Endothelial cell of umbilical vein (primary cell): ENCODE results near the gene MIER1. TPM values are rescaled to one million over a fixed set of nuclear protein-coding genes. Genes with fewer than 3 reads are reported as not detected.

Experiments used
- BruUV-seq: library from RNA; stranded (reverse); fragments of 400-500 nt; replicated peaks from 2 replicates; lab custom pipeline; 2021; lab: Mats Ljungman, UMichigan
- CTCF ChIA-PET: fragments of 300-600, 350-600 bp; sonication (Branson Sonifier 250); formaldehyde crosslinking; loops from one replicate; lab custom pipeline; 2021; ENCODE audit warnings: antibody characterized with exemption, inconsistent platforms; lab: Charles Lee
- POLR2A ChIA-PET: fragments of 300-600, 350-600 bp; sonication (Branson Sonifier 250); formaldehyde crosslinking; loops from one replicate; lab custom pipeline; 2021; ENCODE audit warnings: antibody characterized with exemption, inconsistent platforms; lab: Charles Lee
- DNase-seq: peaks from one replicate; pipeline ENCODE4 v3.0.0-alpha.2; 2011; ENCODE audit warnings: low read depth, low spot score
- FAIRE-seq: peaks from 2 replicates; lab custom pipeline; 2011; peaks lifted over from hg19 to GRCh38; lab: Jason Lieb, UNC
- H2AFZ ChIP-seq: 2 replicates; pipeline ENCODE4 v1.6.0; 2012; ENCODE audit warnings: low read depth, low read length, control low read depth, inconsistent platforms
- H3K27ac ChIP-seq: 2 replicates; pipeline ENCODE4 v1.5.1; 2011; ENCODE audit warnings: low read depth, mild to moderate bottlenecking, control low read depth, low read length, moderate library complexity; ENCODE audit not compliant: insufficient read depth
- H3K27me3 ChIP-seq, 2 experiments: 2 replicates each; pipeline versions ENCODE4 v1.6.0 to v1.6.1; 2011; ENCODE audit warnings: low read length in 2 of 2, mixed read lengths in 1 of 2; ENCODE audit not compliant: control insufficient read depth in 2 of 2, insufficient read depth in 2 of 2
- H3K36me3 ChIP-seq, 2 experiments: 2 replicates in 1 of 2; 3 replicates in 1 of 2; pipeline ENCODE4 v1.5.1; 2011; ENCODE audit warnings: low read length in 2 of 2, mild to moderate bottlenecking in 1 of 2, moderate library complexity in 1 of 2; ENCODE audit not compliant: control insufficient read depth in 2 of 2, insufficient read depth in 2 of 2; ENCODE audit errors: extremely low read depth in 1 of 2
- H3K4me1 ChIP-seq: 3 replicates; pipeline ENCODE4 v1.5.1; 2011; ENCODE audit warnings: mild to moderate bottlenecking, low read length; ENCODE audit not compliant: control insufficient read depth, insufficient read depth; ENCODE audit errors: extremely low read depth
- H3K4me2 ChIP-seq: 2 replicates; pipeline ENCODE4 v1.6.1; 2011; ENCODE audit warnings: low read length, control low read depth, mixed read lengths; ENCODE audit not compliant: insufficient read depth
- H3K4me3 ChIP-seq, 3 experiments: fragments of 200-600 bp in 1 of 3; sonication (generic), shearing (Covaris generic) in 1 of 3; replicated peaks in 1 of 3; 2 replicates each; pipeline ENCODE4 v1.5.1; 2011 to 2016; ENCODE audit warnings: control low read depth in 3 of 3, low read length in 3 of 3, mild to moderate bottlenecking in 2 of 3, inconsistent platforms in 1 of 3, low read depth in 1 of 3, moderate library complexity in 1 of 3; ENCODE audit not compliant: insufficient read depth in 1 of 3
- H3K79me2 ChIP-seq: 2 replicates; pipeline ENCODE4 v1.6.0; 2012; ENCODE audit warnings: low read length, inconsistent platforms; ENCODE audit not compliant: control insufficient read depth, insufficient read depth
- H3K9ac ChIP-seq: replicated peaks from 2 replicates; pipeline ENCODE3; 2011; ENCODE audit warnings: low read length, control low read depth; ENCODE audit not compliant: insufficient read depth; ENCODE audit errors: extremely low read depth
- H3K9me1 ChIP-seq: replicated peaks from 3 replicates; pipeline ENCODE4 v1.6.0; 2011; ENCODE audit warnings: mild to moderate bottlenecking, low read length; ENCODE audit not compliant: control insufficient read depth, insufficient read depth; ENCODE audit errors: extremely low read depth
- H3K9me3 ChIP-seq: replicated peaks from 2 replicates; pipeline ENCODE4 v1.5.1; 2012; ENCODE audit warnings: low read length, inconsistent platforms; ENCODE audit not compliant: control insufficient read depth, insufficient read depth
- H4K20me1 ChIP-seq: replicated peaks from 2 replicates; pipeline ENCODE3; 2011; ENCODE audit warnings: mild to moderate bottlenecking, low read length; ENCODE audit not compliant: control insufficient read depth, insufficient read depth; ENCODE audit errors: extremely low read depth
- CTCF ChIP-seq, 2 donors: IDR thresholded peaks; 1 replicate in 1 of 2; 2 replicates in 1 of 2; pipeline ENCODE4 v1.5.1; 2011; ENCODE audit warnings: low read length in 2 of 2, mild to moderate bottlenecking in 2 of 2, moderate library complexity in 2 of 2, control low read depth in 1 of 2, inconsistent platforms in 1 of 2, low read depth in 1 of 2; ENCODE audit not compliant: insufficient read depth in 1 of 2; ENCODE audit errors: extremely low read depth in 1 of 2
- EZH2 ChIP-seq: IDR thresholded peaks from 2 replicates; pipeline ENCODE4 v1.6.1; 2012; ENCODE audit warnings: borderline replicate concordance, low read depth, mild to moderate bottlenecking, moderate library complexity, low read length, inconsistent platforms; ENCODE audit not compliant: severe bottlenecking
- FOS ChIP-seq: IDR thresholded peaks from 2 replicates; pipeline ENCODE4 v1.6.1; 2011; ENCODE audit warnings: mild to moderate bottlenecking, low read length, moderate library complexity, borderline replicate concordance; ENCODE audit not compliant: insufficient read depth
- GATA2 ChIP-seq: IDR thresholded peaks from 2 replicates; pipeline ENCODE4 v1.7.0; 2011; ENCODE audit warnings: low read depth, mild to moderate bottlenecking, moderate library complexity, mixed read lengths, low read length; ENCODE audit not compliant: insufficient read length, insufficient read depth
- JUN ChIP-seq: IDR thresholded peaks from 2 replicates; pipeline ENCODE4 v1.6.1; 2011; ENCODE audit warnings: borderline replicate concordance, low read depth; ENCODE audit not compliant: insufficient read length, insufficient read depth
- MAX ChIP-seq: IDR thresholded peaks from 2 replicates; pipeline ENCODE4 v1.6.1; 2011; ENCODE audit not compliant: insufficient read depth, insufficient read length
- MYC ChIP-seq: IDR thresholded peaks from one replicate; pipeline ENCODE4 v1.6.1; 2011; ENCODE audit warnings: mild to moderate bottlenecking, low read depth, low read length
- POLR2A ChIP-seq: IDR thresholded peaks from 2 replicates; pipeline ENCODE4 v1.6.1; 2012; ENCODE audit warnings: low read depth, mild to moderate bottlenecking, control low read depth, low read length
- POLR2AphosphoS5 ChIP-seq: IDR thresholded peaks from 2 replicates; pipeline ENCODE4 v1.6.1; 2012; ENCODE audit warnings: low read depth, mild to moderate bottlenecking, control low read depth, low read length, moderate library complexity; ENCODE audit not compliant: insufficient read depth
- dilution Hi-C: fragments of 300-500 bp; cut with MboI; formaldehyde crosslinking; loops from one replicate; pipeline ENCODE4 v1.15.0; 2019; ENCODE audit warnings: low sequenced_read_pairs; ENCODE audit not compliant: extremely low pct_ligation_motif_present
- intact Hi-C: fragments of 100-400 bp; cut with micrococcal nuclease; formaldehyde crosslinking; loops from one replicate; pipeline ENCODE4 v1.10.0; 2022
- polyA plus RNA-seq, 4 experiments: library from polyadenylated mRNA; depleted of rRNA in 3 of 4; stranded (reverse) in 3 of 4; unstranded in 1 of 4; fragments of >200 nt; gene quantifications; 2 replicates each; pipeline versions ENCODE4 v1.2.1 to v1.2.3, GENCODE V29; 2011 to 2012; ENCODE audit warnings: missing spikeins in 1 of 4
- total RNA-seq: library from RNA; stranded (reverse); gene quantifications from 2 replicates; pipeline ENCODE4 v1.2.3, GENCODE V29; 2021

Gene MIER1
- total and polyA plus RNA-seq, 2 donors (not counting 3 experiments of a cell fraction or from before 2014, with no cell fraction given) = 7.3 to 36.8 TPM

GRCh38 chr1:67001682-67002425, 77.1 kb downstream of the MIER1 start:
- DNase-seq (no peak), FAIRE-seq (no peak)
- Histone ChIP-seq H3K9me1 (no peaks in the 10 kb centered on the region), H3K79me2 (no peaks in the 10 kb centered on the region), H3K9ac (no peak overlapping the region), H3K9me3 (no peaks in the 10 kb centered on the region), H3K36me3 (no peaks in the 10 kb centered on the region), H3K4me2 (no peak overlapping the region), H3K27ac (no peak overlapping the region), H3K4me3 (no peak overlapping the region), H2AFZ (no peak overlapping the region), H3K27me3 (no peaks in the 10 kb centered on the region), H4K20me1 (no peaks in the 10 kb centered on the region), H3K4me1 (no peaks in the 10 kb centered on the region)
- dilution Hi-C loops = no loop called here
- BruUV-seq = no TSS peak
- intact Hi-C loops = no loop called here
- POLR2A ChIA-PET = no interaction called here
- CTCF ChIA-PET = interaction anchor here (5.2 kb wide), 1 partner anchor 148 kb away, joined by 40 read pairs; no protein-coding TSS in a partner anchor
- TF ChIP-seq POLR2A = no peak
- no peak for TF ChIP-seq JUN
- TF ChIP-seq MYC = no peak
- no peak for TF ChIP-seq FOS
- no peak for TF ChIP-seq MAX
- no peak for TF ChIP-seq EZH2
- no peak for TF ChIP-seq CTCF (IDR thresholded peaks at IDR 0.05; ENCODE audit: extremely low read depth in 1 of 2, insufficient read depth in 1 of 2, low read depth in 1 of 2, low read length in 2 of 2)
- TF ChIP-seq POLR2AphosphoS5 = no peak
- TF ChIP-seq GATA2 = no peak
